SU-DHL-6 (cell line): ENCODE results near the gene B3GNT5.

Source experiments
- H2AFZ ChIP-seq: fragments of 200-600 bp; sonication (generic); 2 replicates; pipeline ENCODE4 v1.6.1; 2014; ENCODE audit warnings: low read depth, mild to moderate bottlenecking, moderate library complexity, mixed read lengths, antibody characterized with exemption, low read length; ENCODE audit not compliant: severe bottlenecking
- H3F3A ChIP-seq: fragments of 200-600 bp; shearing (Covaris generic); 2 replicates; pipeline ENCODE4 v1.6.0; 2016; ENCODE audit warnings: antibody characterized with exemption, mild to moderate bottlenecking; ENCODE audit not compliant: insufficient read depth
- H3K27ac ChIP-seq: fragments of 200-600 bp; sonication (generic); 2 replicates; pipeline ENCODE4 v1.5.1; 2016; ENCODE audit warnings: low read depth, mild to moderate bottlenecking, low read length, moderate library complexity, mixed read lengths
- H3K27me3 ChIP-seq: fragments of 200-600 bp; sonication (generic), shearing (Covaris generic); 2 replicates; pipeline ENCODE4 v1.6.0; 2014; ENCODE audit warnings: mild to moderate bottlenecking, low read length
- H3K36me3 ChIP-seq: fragments of 200-600 bp; sonication (generic); 2 replicates; pipeline ENCODE4 v1.6.1; 2014; ENCODE audit warnings: mild to moderate bottlenecking, low read length, mixed read lengths
- H3K4me2 ChIP-seq: fragments of 300-600, 200-600 bp; shearing (Covaris generic), sonication (generic); 2 replicates; pipeline ENCODE4 v1.6.0; 2014; ENCODE audit warnings: low read length, low read depth, mild to moderate bottlenecking; ENCODE audit not compliant: poor library complexity, severe bottlenecking
- H3K4me3 ChIP-seq: fragments of 200-600 bp; sonication (generic); 2 replicates; pipeline ENCODE4 v1.5.1; 2014; ENCODE audit warnings: antibody characterized with exemption, low read length, mild to moderate bottlenecking, mixed read lengths; ENCODE audit not compliant: insufficient read depth, poor library complexity, severe bottlenecking
- H3K79me2 ChIP-seq: fragments of 200-600 bp; sonication (generic); 2 replicates; pipeline ENCODE4 v1.6.1; 2014; ENCODE audit warnings: mild to moderate bottlenecking, low read length, moderate library complexity; ENCODE audit not compliant: insufficient read depth
- H3K9ac ChIP-seq: fragments of 200-600 bp; sonication (generic); 2 replicates; pipeline ENCODE4 v1.7.0; 2014; ENCODE audit warnings: mild to moderate bottlenecking, low read length
- H3K9me2 ChIP-seq: fragments of 200-600 bp; sonication (generic); replicated peaks from 2 replicates; pipeline ENCODE4 v1.6.1; 2014; ENCODE audit warnings: low read length; ENCODE audit not compliant: insufficient read depth
- H3K9me3 ChIP-seq: fragments of 200-600 bp; sonication (generic); 2 replicates; pipeline ENCODE4 v1.6.1; 2014; ENCODE audit warnings: low read length, mixed read lengths; ENCODE audit not compliant: insufficient read depth
- H4K20me1 ChIP-seq: fragments of 200-600 bp; sonication (generic); 2 replicates; pipeline ENCODE4 v1.6.1; 2014; ENCODE audit warnings: low read depth, mild to moderate bottlenecking, antibody characterized with exemption, low read length, moderate library complexity, mixed read lengths
- CTCF ChIP-seq: fragments of 200-600 bp; sonication (generic); IDR thresholded peaks from one replicate; pipeline ENCODE4 v1.5.1; 2017; ENCODE audit warnings: antibody characterized with exemption, mild to moderate bottlenecking, low read length, moderate library complexity; ENCODE audit not compliant: insufficient read depth, poor library complexity, severe bottlenecking
- EZH2phosphoT487 ChIP-seq: fragments of 200-600 bp; sonication (generic), shearing (Covaris generic); conservative IDR thresholded peaks from 2 replicates; pipeline ENCODE4 v1.6.1; 2018; ENCODE audit warnings: mild to moderate bottlenecking, antibody characterized with exemption, low read length, moderate library complexity, mixed read lengths

B3GNT5 gene

GRCh38 chr3:183300996-183301562 lies 48.0 kb downstream of the B3GNT5 start:
- H3K9ac ChIP-seq = no peak overlapping the region
- H4K20me1 ChIP-seq = no peaks in the 10 kb centered on the region
- no peak overlapping the region for H3K4me2 ChIP-seq
- H3K9me3 ChIP-seq = no peaks in the 10 kb centered on the region
- H3K27me3 ChIP-seq = no peaks in the 10 kb centered on the region
- no peaks in the 10 kb centered on the region for H3K9me2 ChIP-seq
- H3K27ac ChIP-seq = no peak overlapping the region
- no peak overlapping the region for H2AFZ ChIP-seq
- H3K79me2 ChIP-seq = no peaks in the 10 kb centered on the region
- H3K4me3 ChIP-seq = no peak overlapping the region
- no peaks in the 10 kb centered on the region for H3K36me3 ChIP-seq
- no peaks in the 10 kb centered on the region for H3F3A ChIP-seq
- no peak for TF ChIP-seq EZH2phosphoT487
- TF ChIP-seq CTCF = no peak

- Histone ChIP-seq H4K20me1 (no peaks in the 10 kb centered on the region), H3K9me3 (no peaks in the 10 kb centered on the region), H3K4me3 (no peak overlapping the region), H3F3A (no peaks in the 10 kb centered on the region), H3K27me3 (no peaks in the 10 kb centered on the region), H3K4me2 (no peak overlapping the region), H3K36me3 (no peaks in the 10 kb centered on the region), H3K9me2 (no peaks in the 10 kb centered on the region), H3K27ac (no peak overlapping the region), H2AFZ (no peak overlapping the region), H3K79me2 (no peaks in the 10 kb centered on the region), H3K9ac (no peak overlapping the region)
- no peak for TF ChIP-seq CTCF
- TF ChIP-seq EZH2phosphoT487 = no peak
Measured at GRCh38 chr3:183301937-183302580, 49.0 kb downstream of the B3GNT5 start.

GRCh38 chr3:183303690-183304089 lies 50.6 kb downstream of the B3GNT5 start:
- H3K9me3 ChIP-seq = no peaks in the 10 kb centered on the region
- H3K9me2 ChIP-seq = no peaks in the 10 kb centered on the region
- H3K27me3 ChIP-seq = no peaks in the 10 kb centered on the region
- H4K20me1 ChIP-seq = no peaks in the 10 kb centered on the region
- H3F3A ChIP-seq = no peaks in the 10 kb centered on the region
- no peak overlapping the region for H3K27ac ChIP-seq
- no peak overlapping the region for H3K9ac ChIP-seq
- H3K36me3 ChIP-seq = no peaks in the 10 kb centered on the region
- no peak overlapping the region for H3K4me3 ChIP-seq
- H2AFZ ChIP-seq = no peak overlapping the region
- H3K4me2 ChIP-seq = no peak overlapping the region
- TF ChIP-seq EZH2phosphoT487 (no peak), CTCF (no peak)
- no peaks in the 10 kb centered on the region for H3K79me2 ChIP-seq
